GM18867 (cell line): Measurements from ENCODE around the gene LETMD1.
"Not testable (repeated sequence)": the region's sequence is repeated elsewhere in the genome, so short reads cannot be mapped to it uniquely, and the experiment has no call there.

Source experiments
- ATAC-seq: cut with Tn5 transposase; IDR thresholded peaks from one replicate; pipeline ENCODE4 v1.9.1; 2021; ENCODE audit warnings: mild to moderate bottlenecking, moderate library complexity; ENCODE audit not compliant: unreplicated experiment

The LETMD1 gene, protein sequence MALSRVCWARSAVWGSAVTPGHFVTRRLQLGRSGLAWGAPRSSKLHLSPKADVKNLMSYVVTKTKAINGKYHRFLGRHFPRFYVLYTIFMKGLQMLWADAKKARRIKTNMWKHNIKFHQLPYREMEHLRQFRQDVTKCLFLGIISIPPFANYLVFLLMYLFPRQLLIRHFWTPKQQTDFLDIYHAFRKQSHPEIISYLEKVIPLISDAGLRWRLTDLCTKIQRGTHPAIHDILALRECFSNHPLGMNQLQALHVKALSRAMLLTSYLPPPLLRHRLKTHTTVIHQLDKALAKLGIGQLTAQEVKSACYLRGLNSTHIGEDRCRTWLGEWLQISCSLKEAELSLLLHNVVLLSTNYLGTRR

GRCh38 chr12:51047655-51048540, at the start of gene LETMD1:
Gene LETMD1, plus strand, starts transcription at chr12:51048327. Its CDS starts 30 bp downstream, at chr12:51048357.
- ATAC-seq, result peak; percentile 94

- no peak for ATAC-seq
These were observed 49.0 kb upstream of the LETMD1 start for GRCh38 chr12:50999093-50999492.

GRCh38 chr12:51000245-51000644, 47.9 kb upstream of the LETMD1 start:
- no peak for ATAC-seq

GRCh38 chr12:51001799-51002198, 46.3 kb upstream of the LETMD1 start:
- no peak for ATAC-seq

DNA sequence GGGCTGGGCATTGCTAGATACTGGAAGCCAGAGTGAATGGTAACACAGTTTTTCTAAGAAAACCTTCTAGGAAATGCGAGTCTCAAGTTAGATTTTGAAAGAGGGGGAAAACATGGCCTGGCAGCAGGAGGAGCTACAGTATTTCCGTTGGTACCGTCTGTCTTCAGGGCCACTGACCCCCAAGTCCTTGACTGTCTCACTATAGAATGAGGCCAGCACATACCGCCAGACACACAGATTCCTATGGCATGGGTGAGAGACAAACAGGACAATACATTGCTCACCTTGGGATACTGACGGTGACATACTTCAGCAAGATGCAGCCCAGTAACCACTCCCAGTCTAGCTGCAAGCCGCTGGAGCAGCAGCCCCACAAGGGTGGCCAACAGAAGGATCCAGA, 43.6 kb upstream of the LETMD1 start:
- ATAC-seq, result no peak

GRCh38 chr12:51005030-51005429, 43.1 kb upstream of the LETMD1 start:
- no peak for ATAC-seq

DNA sequence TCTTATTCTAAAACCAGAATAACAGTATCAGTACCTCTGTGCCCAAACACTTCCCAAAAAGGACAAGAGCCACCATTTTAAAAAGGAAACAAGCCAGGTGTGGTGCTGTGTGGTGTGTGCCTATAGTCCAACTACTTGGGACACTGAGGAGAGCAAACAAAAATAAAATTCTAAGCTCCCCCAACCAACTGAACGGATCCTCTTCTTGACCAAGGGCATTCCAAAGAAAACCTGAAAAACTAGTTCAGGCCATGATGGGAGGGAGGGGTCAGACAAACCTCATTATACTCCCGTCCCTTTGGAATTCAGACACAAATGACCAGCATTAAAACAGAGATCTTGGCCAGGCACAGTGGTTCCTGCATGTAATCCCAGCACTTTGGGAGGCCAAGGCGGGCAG, 42.5 kb upstream of the LETMD1 start:
- no peak for ATAC-seq

- ATAC-seq, result no peak
These were observed 39.6 kb upstream of the LETMD1 start for GRCh38 chr12:51008329-51009055.

GRCh38 chr12:51009056-51009440, 39.1 kb upstream of the LETMD1 start:
- ATAC-seq, result no peak

DNA sequence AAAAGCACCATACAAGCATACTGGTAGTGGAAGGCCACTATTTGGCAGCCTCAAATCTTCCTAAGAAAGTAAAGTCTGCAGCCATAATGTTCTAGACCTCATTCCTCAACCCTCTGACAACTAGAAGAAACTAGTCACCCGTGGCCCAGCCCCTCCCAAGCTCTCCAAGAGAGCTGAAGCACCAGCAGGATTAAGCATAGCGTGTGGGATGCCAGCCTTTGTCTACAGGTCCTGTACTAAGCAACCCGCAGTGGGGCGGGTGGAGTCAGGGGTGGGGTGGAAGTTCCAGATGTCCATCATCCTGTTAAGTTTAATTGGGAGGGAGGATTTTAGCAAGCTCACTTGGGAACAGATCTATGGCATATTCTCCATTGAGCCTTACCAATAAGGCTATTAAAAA, 36.2 kb upstream of the LETMD1 start:
- ATAC-seq, result no peak

DNA sequence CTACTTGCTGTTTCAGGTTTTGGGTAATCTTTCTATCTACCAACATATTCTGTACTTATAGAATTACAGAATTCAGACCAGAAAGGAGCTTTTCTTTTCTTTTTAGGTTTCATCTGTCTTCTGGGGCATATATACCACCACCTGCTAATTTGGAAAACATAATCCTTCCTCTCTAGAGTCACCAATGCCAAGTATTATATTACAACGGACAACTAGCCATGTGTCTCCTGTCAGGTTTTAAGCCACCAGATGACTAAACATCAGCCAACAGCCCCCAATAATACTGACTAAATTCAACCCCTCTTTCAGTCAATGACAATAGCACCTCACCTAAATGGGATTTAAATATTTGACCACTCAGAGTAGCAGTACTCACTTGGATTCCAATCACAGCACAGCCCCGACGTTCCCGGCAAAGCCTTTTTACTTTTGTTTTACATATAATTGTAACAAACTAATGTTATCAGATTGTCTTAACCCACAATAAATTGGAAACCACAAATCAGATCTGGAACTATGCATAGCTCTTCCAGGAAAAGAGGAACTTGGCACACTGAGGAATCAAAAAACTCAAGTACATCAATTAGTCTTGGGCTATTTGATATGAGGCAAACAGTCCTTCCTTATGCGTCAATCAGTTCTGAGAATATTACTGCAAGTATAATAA, 35.4 kb upstream of the LETMD1 start:
- no peak for ATAC-seq

- no peak for ATAC-seq
These were observed 34.7 kb upstream of the LETMD1 start for GRCh38 chr12:51013441-51013840.

GRCh38 chr12:51014467-51014866, 33.7 kb upstream of the LETMD1 start:
- ATAC-seq, result not testable (repeated sequence)

- ATAC-seq, result no peak
These were observed 30.7 kb upstream of the LETMD1 start for GRCh38 chr12:51017452-51017851.

GRCh38 chr12:51018956-51019355, 29.2 kb upstream of the LETMD1 start:
- ATAC-seq, result no peak

DNA sequence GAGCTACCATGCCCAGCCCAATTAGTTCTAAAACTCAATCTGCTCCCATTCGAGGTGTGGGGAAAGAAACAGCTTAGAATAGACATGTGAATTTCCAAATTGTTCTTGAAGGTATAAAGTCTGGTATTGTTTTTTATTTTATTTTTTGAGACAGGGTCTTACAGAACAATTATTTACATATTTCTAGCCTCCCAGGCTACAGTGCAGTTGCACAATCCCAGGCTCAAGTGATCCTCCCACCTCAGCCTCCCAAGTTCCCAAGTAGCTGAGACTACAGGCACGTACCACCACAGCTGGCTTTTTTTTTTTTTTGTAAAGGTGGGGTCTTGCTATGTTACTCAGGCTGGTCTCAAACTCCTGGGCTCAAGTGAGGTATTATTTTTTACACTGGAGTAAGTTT, 28.2 kb upstream of the LETMD1 start:
- ATAC-seq, result no peak

- ATAC-seq, result no peak
These were observed 27.5 kb upstream of the LETMD1 start for GRCh38 chr12:51020448-51021182.

- no peak for ATAC-seq
These were observed 26.4 kb upstream of the LETMD1 start for GRCh38 chr12:51021694-51022093.

- no peak for ATAC-seq
These were observed 24.3 kb upstream of the LETMD1 start for GRCh38 chr12:51023625-51024382.
